ENCODE data around the gene LSP1.

DNA sequence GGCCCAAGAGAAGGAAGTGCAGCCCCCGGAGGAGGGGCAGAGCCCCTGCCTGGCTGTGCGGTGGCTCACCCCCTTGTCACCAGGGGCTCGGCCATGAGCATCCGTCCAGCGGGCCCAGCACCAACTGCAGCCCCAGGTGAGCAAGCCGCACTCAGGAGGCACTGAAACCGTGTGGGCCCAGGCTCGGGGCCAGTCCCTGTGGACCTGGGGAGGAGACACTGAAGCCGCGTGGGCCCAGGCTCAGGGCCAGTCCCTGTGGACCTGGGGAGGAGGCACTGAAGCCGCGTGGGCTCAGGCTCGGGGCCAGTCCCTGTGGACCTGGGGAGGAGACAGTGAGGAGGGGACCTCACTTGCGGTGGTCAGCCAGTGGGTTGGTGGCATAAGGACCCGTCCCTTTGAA is 13.9 kb downstream of the LSP1 start:
- no peak for TF ChIP-seq JUN (CRISPR knock-in tag; IDR thresholded peaks at IDR 0.05)
- TF ChIP-seq NR2F6 (IDR thresholded peaks at IDR 0.05) = no peak
- TF ChIP-seq NR2F6 (CRISPR knock-in tag; IDR thresholded peaks at IDR 0.05) = no peak
- no peak for TF ChIP-seq SMAD1 (CRISPR knock-in tag; IDR thresholded peaks at IDR 0.05; ENCODE audit: borderline replicate concordance, low read depth)
- TF ChIP-seq MYC (CRISPR knock-in tag; IDR thresholded peaks at IDR 0.05; ENCODE audit: borderline replicate concordance) = no peak
- no peak for TF ChIP-seq ZNF513 (CRISPR knock-in tag; conservative IDR thresholded peaks at IDR 0.05)
- no peak for TF ChIP-seq ZBTB8A (CRISPR knock-in tag; IDR thresholded peaks at IDR 0.05; ENCODE audit: borderline replicate concordance, low read depth)
- no peak for TF ChIP-seq TCF7L2 (IDR thresholded peaks at IDR 0.05; ENCODE audit: low read depth, low read length)
- TF ChIP-seq RBFOX2 (IDR thresholded peaks at IDR 0.05; ENCODE audit: low read depth, low read length) = no peak
- no peak for TF ChIP-seq POLR2A (IDR thresholded peaks at IDR 0.05; ENCODE audit: insufficient read depth in 1 of 2, low read depth in 2 of 2, low read length in 2 of 2)
- TF ChIP-seq, protein P1, sequence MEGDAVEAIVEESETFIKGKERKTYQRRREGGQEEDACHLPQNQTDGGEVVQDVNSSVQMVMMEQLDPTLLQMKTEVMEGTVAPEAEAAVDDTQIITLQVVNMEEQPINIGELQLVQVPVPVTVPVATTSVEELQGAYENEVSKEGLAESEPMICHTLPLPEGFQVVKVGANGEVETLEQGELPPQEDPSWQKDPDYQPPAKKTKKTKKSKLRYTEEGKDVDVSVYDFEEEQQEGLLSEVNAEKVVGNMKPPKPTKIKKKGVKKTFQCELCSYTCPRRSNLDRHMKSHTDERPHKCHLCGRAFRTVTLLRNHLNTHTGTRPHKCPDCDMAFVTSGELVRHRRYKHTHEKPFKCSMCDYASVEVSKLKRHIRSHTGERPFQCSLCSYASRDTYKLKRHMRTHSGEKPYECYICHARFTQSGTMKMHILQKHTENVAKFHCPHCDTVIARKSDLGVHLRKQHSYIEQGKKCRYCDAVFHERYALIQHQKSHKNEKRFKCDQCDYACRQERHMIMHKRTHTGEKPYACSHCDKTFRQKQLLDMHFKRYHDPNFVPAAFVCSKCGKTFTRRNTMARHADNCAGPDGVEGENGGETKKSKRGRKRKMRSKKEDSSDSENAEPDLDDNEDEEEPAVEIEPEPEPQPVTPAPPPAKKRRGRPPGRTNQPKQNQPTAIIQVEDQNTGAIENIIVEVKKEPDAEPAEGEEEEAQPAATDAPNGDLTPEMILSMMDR (CRISPR knock-in tag; IDR thresholded peaks at IDR 0.05) = no peak

Data from HepG2 (cell line).